HepG2 (cell line): ENCODE data around the gene GZF1. TPM values are rescaled to one million over a fixed set of nuclear protein-coding genes. Genes with fewer than 3 reads are reported as not detected.

ENCODE experiments used
- ATAC-seq: fragments of 200-7000 bp; cut with Tn5 transposase; 3 replicates; pipeline ENCODE4 v1.9.1; 2020; ENCODE audit warnings: mild to moderate bottlenecking, moderate library complexity
- BruUV-seq: library from RNA; stranded (reverse); fragments of 400-500 nt; replicated peaks from 2 replicates; lab custom pipeline; 2021; lab: Mats Ljungman, UMichigan
- CTCF ChIA-PET: fragments of 300-600 bp; formaldehyde crosslinking; extraction: SDS; loops from one replicate; lab custom pipeline; 2021; ENCODE audit warnings: low total read pairs, inconsistent platforms, low intra/inter-chr PET ratio; lab: Yijun Ruan, JAX
- POLR2A ChIA-PET: fragments of 350-600 bp; sonication (Branson Sonifier 250); formaldehyde crosslinking; loops from one replicate; lab custom pipeline; 2020; ENCODE audit warnings: antibody characterized with exemption, inconsistent platforms; lab: Yijun Ruan, JAX
- DNase-seq: peaks from one replicate; pipeline ENCODE4 v3.0.0-alpha.2; 2015; ENCODE audit warnings: low spot score
- FAIRE-seq: peaks from 3 replicates; lab custom pipeline; 2011; peaks lifted over from hg19 to GRCh38; lab: Jason Lieb, UNC
- H2AFZ ChIP-seq: one replicate; pipeline ENCODE4 v1.6.1; 2011; ENCODE audit warnings: low read length, inconsistent platforms
- H3K27ac ChIP-seq: fragments of 300-600 bp; 3 replicates; pipeline ENCODE4 v1.8.0; 2011; ENCODE audit warnings: mixed run types, mild to moderate bottlenecking, mixed read lengths, low read length, inconsistent platforms; ENCODE audit not compliant: insufficient read depth; ENCODE audit errors: extremely low read length
- H3K27me3 ChIP-seq, 2 experiments: fragments of 200-600 bp in 1 of 2; 2 replicates in 1 of 2; 3 replicates in 1 of 2; pipeline versions ENCODE4 v1.6.0 to v1.8.0; 2011; ENCODE audit warnings: low read length in 2 of 2, mild to moderate bottlenecking in 2 of 2, moderate library complexity in 2 of 2, inconsistent platforms in 1 of 2; ENCODE audit not compliant: insufficient read depth in 2 of 2, control insufficient read depth in 1 of 2
- H3K36me3 ChIP-seq, 2 experiments: fragments of 200-600 bp in 1 of 2; replicated peaks in 1 of 2; 2 replicates in 1 of 2; 3 replicates in 1 of 2; pipeline versions ENCODE4 v1.5.1 to v1.8.0; 2011; ENCODE audit warnings: low read length in 2 of 2, inconsistent platforms in 1 of 2; ENCODE audit not compliant: insufficient read depth in 2 of 2, control insufficient read depth in 1 of 2
- H3K4me1 ChIP-seq: 2 replicates; pipeline ENCODE4 v1.5.1; 2012; ENCODE audit warnings: low read length, inconsistent platforms; ENCODE audit not compliant: insufficient read depth
- H3K4me2 ChIP-seq: 2 replicates; pipeline ENCODE4 v1.6.0; 2011; ENCODE audit warnings: low read depth, low read length, inconsistent platforms
- H3K4me3 ChIP-seq, 3 experiments: fragments of 200-600 bp in 1 of 3; sonication (generic), shearing (Covaris generic) in 1 of 3; replicated peaks in 1 of 3; 2 replicates each; pipeline ENCODE4 v1.5.1; 2011 to 2016; ENCODE audit warnings: low read length in 3 of 3, inconsistent platforms in 2 of 3, low read depth in 2 of 3, mild to moderate bottlenecking in 2 of 3, control low read depth in 1 of 3, mixed read lengths in 1 of 3; ENCODE audit not compliant: insufficient read depth in 1 of 3
- H3K79me2 ChIP-seq: one replicate; pipeline ENCODE4 v1.6.1; 2011; ENCODE audit warnings: low read length, inconsistent platforms; ENCODE audit not compliant: insufficient read depth
- H3K9ac ChIP-seq: 2 replicates; pipeline ENCODE4 v1.6.0; 2011; ENCODE audit warnings: mild to moderate bottlenecking, low read depth, low read length, inconsistent platforms; ENCODE audit not compliant: insufficient read depth
- H3K9me3 ChIP-seq: 2 replicates; pipeline ENCODE4 v1.5.1; 2012; ENCODE audit warnings: mild to moderate bottlenecking, low read length
- H4K20me1 ChIP-seq: 2 replicates; pipeline ENCODE4 v1.6.0; 2011; ENCODE audit warnings: inconsistent platforms, mild to moderate bottlenecking, low read length, moderate library complexity; ENCODE audit not compliant: insufficient read depth
- AHR ChIP-seq: IDR thresholded peaks from 2 replicates; pipeline ENCODE4 v1.6.1; 2018; ENCODE audit warnings: missing genetic modification reagents, missing compliant biosample characterization
- LCORL ChIP-seq, 2 experiments: fragments of 450-650 bp in 1 of 2; sonication (generic) in 1 of 2; formaldehyde crosslinking in 1 of 2; IDR thresholded peaks; 2 replicates each; pipeline versions ENCODE4 v1.5.0 to v1.6.1; 2017 to 2020; ENCODE audit warnings: antibody characterized with exemption in 1 of 2, missing genetic modification reagents in 1 of 2
- SSRP1 ChIP-seq: IDR thresholded peaks from 2 replicates; pipeline ENCODE4 v1.6.1; 2016; ENCODE audit warnings: control low read depth
- TBX3 ChIP-seq: fragments of 450-650 bp; IDR thresholded peaks from 2 replicates; pipeline ENCODE4 v1.6.1; 2017; ENCODE audit warnings: antibody characterized with exemption, mild to moderate bottlenecking, inconsistent platforms, borderline replicate concordance
- ZNF124 ChIP-seq: sonication (generic); formaldehyde crosslinking; IDR thresholded peaks from 2 replicates; pipeline ENCODE4 v1.4.0; 2020; ENCODE audit warnings: missing genetic modification reagents
- ZNF543 ChIP-seq: sonication (generic); formaldehyde crosslinking; IDR thresholded peaks from 2 replicates; pipeline ENCODE4 v1.4.0; 2020; ENCODE audit warnings: mild to moderate bottlenecking, missing genetic modification reagents
- ZSCAN22 ChIP-seq: sonication (generic); formaldehyde crosslinking; IDR thresholded peaks from 2 replicates; pipeline ENCODE4 v1.4.0; 2020; ENCODE audit warnings: mild to moderate bottlenecking, missing genetic modification reagents
- WGBS: methylation state at CpG from one replicate; pipeline ENCODE4 v1.1.6; 2017; ENCODE audit warnings: low lambda C conversion rate; 5-methylcytosine and 5-hydroxymethylcytosine counted together
- in situ Hi-C: cut with HindIII; loops from 2 replicates; pipeline ENCODE4 v1.10.0; 2017; ENCODE audit warnings: low pct_unique_long_range_greater_than_20kb; ENCODE audit not compliant: extremely low pct_ligation_motif_present
- intact Hi-C: fragments of 100-400 bp; cut with micrococcal nuclease; formaldehyde crosslinking; loops from one replicate; pipeline ENCODE4 v1.10.0; 2022; ENCODE audit not compliant: unreplicated experiment
- polyA plus RNA-seq, 8 experiments: library from polyadenylated mRNA; depleted of rRNA in 3 of 8; stranded (reverse) in 7 of 8; unstranded in 1 of 8; fragments of >200 nt; fragmentation: Illumina TruSeq in 4 of 8; extraction: Trizol in 4 of 8; gene quantifications; 2 replicates each; pipeline versions ENCODE4 v1.2.1 to v1.2.3, GENCODE V29; 2011 to 2016; ENCODE audit warnings: low read depth in 4 of 8, missing spikeins in 1 of 8, mixed read lengths in 1 of 8; ENCODE audit not compliant: insufficient read depth in 1 of 8
- total RNA-seq, 5 experiments: library from RNA; depleted of rRNA; stranded (reverse); fragments of >200 nt; fragmentation: Illumina TruSeq; extraction: Trizol; gene quantifications; 2 replicates each; pipeline ENCODE4 v1.2.3, GENCODE V29; 2016; ENCODE audit warnings: low read depth in 1 of 5
- TF ChIP-seq, protein P1 (sequence below): sonication (generic); formaldehyde crosslinking; IDR thresholded peaks from 2 replicates; pipeline ENCODE4 v1.4.0; 2020; ENCODE audit warnings: mild to moderate bottlenecking, missing genetic modification reagents
- TF ChIP-seq, protein P2 (sequence below): sonication (generic); formaldehyde crosslinking; IDR thresholded peaks from 2 replicates; pipeline ENCODE4 v1.4.0; 2020; ENCODE audit warnings: missing genetic modification reagents

Gene GZF1
- total and polyA plus RNA-seq, 2 of the 13 experiments (the other 11 are each of a cell fraction or from before 2014, with no cell fraction given) = 16.9 to 26.0 TPM

DNA sequence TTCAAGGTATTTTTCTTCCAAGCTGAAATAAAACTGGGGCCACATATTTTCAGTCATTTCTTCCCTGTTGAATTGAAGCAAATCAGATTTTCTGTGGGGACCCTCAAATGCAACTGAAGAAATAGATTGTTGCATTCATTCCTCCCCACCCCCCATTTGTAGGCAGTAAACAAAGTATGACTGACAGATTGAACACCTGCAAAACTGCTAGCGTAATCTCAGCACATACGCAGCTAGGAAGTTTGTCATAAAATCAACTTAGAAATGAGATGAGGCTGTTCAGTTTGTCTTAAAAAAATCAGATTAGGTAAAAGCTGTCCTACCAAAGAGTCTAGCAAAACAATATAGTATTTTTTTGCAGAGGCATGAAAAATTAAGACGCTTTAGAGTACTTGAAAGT is 8.9 kb downstream of the GZF1 start (continued):
- TF ChIP-seq, protein P1, sequence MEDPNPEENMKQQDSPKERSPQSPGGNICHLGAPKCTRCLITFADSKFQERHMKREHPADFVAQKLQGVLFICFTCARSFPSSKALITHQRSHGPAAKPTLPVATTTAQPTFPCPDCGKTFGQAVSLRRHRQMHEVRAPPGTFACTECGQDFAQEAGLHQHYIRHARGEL (CRISPR knock-in tag) = no peak
- no peak for TF ChIP-seq AHR

DNA sequence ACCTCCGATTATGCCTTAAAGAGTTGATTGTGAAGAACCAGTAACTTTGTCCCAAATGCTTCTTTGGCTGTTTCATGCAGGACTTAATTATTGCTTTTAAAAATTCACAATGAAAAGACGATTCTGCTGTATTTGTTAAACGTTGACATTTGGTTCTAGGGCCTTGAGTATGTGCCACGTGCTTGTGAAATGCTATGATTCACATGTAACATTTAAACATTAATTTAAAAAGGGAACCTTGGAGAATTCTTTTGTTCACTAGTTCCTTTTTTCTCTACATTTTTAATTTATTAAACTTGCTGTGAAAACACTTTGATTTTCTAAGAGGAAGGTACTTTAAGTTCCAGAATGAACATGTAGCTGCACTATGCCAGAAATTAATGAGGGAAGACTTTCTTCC is 9.5 kb downstream of the GZF1 start:
- intact Hi-C loops = no loop called here
- WGBS = 93% methylated on average over 4 of the region's 4 CpGs
- DNase-seq = no peak
- H3K4me3 ChIP-seq = no peak overlapping the region
- H4K20me1 ChIP-seq = 0 out of 2 replicates have a peak, but pooled peaks cover 3% of the 10 kb centered on the region
- H2AFZ ChIP-seq = no peak overlapping the region
- H3K4me1 ChIP-seq = peaks cover 22% of the 10 kb centered on the region
- H3K4me2 ChIP-seq = no peak overlapping the region
- in situ Hi-C loops = no loop called here
- TF ChIP-seq, protein P2, sequence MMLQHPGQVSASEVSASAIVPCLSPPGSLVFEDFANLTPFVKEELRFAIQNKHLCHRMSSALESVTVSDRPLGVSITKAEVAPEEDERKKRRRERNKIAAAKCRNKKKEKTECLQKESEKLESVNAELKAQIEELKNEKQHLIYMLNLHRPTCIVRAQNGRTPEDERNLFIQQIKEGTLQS = no peak
- no peak for TF ChIP-seq ZSCAN22 (CRISPR knock-in tag)
- TF ChIP-seq LCORL (IDR thresholded peaks at IDR 0.05) = no peak
- no peak for TF ChIP-seq LCORL (CRISPR knock-in tag; IDR thresholded peaks at IDR 0.05)
- TF ChIP-seq TBX3 = no peak
- H3K9ac ChIP-seq = no peak overlapping the region
- CTCF ChIA-PET = no interaction called here
- H3K79me2 ChIP-seq = peaks cover 17% of the 10 kb centered on the region
- POLR2A ChIA-PET = no interaction called here
- no peaks in the 10 kb centered on the region for H3K27me3 ChIP-seq
- FAIRE-seq = no peak
- no peak overlapping the region for H3K27ac ChIP-seq
- H3K36me3 ChIP-seq = peaks cover 35 to 78% of the 10 kb centered on the region in 2 experiments
- ATAC-seq = no peak
- BruUV-seq = no TSS peak
- no peaks in the 10 kb centered on the region for H3K9me3 ChIP-seq

DNA sequence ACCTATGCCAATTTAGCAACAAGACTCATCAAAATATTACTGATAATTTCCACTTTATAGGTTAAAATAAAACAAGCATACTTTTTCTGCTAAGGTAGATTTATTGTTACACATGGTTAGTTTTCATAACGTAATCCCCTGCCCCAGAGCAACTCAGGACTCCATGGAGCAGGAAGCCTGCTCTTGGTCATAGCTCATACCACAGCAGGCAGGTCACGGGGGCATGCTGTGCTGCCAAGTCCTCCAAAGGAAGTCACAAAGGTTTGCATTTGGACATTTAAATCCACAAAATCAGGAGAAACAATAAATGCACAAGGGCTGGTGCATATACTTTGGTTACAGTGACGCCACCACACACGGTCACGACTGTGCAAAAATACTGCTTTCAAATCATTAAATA is 12.5 kb downstream of the GZF1 start:
- no TSS peak for BruUV-seq
- in situ Hi-C loops = no loop called here
- 87% methylated on average over 5 of the region's 5 CpGs for WGBS
- Histone ChIP-seq H3K9ac (no peak overlapping the region), H3K4me2 (no peak overlapping the region), H3K4me1 (no peaks in the 10 kb centered on the region), H3K4me3 (no peak overlapping the region), H4K20me1 (no peaks in the 10 kb centered on the region), H3K27me3 (no peaks in the 10 kb centered on the region), H3K36me3 (peaks cover 39 to 84% of the 10 kb centered on the region in 2 experiments), H3K79me2 (no peaks in the 10 kb centered on the region), H2AFZ (no peak overlapping the region), H3K9me3 (no peaks in the 10 kb centered on the region), H3K27ac (no peak overlapping the region)
- DNase-seq (no peak), ATAC-seq (no peak), FAIRE-seq (no peak)
- CTCF ChIA-PET = no interaction called here
- POLR2A ChIA-PET = interaction anchor here (1.0 to 1.3 kb wide), 2 partner anchors 25 to 212 kb away, joined by 3 read pairs; no protein-coding TSS in a partner anchor
- no peak for TF ChIP-seq ZNF543 (CRISPR knock-in tag)
- no peak for TF ChIP-seq ZNF124
- no peak for TF ChIP-seq SSRP1 (CRISPR knock-in tag)
- intact Hi-C loops = no loop called here
